ENCODE measurements around the gene PRCC. TPM values are rescaled to one million over a fixed set of nuclear protein-coding genes. Genes with fewer than 3 reads are reported as not detected.

Gene PRCC
- total and polyA plus RNA-seq, 2 of the 13 experiments (the other 11 are each of a cell fraction or from before 2014, with no cell fraction given) = 24.2 to 40.5 TPM

DNA sequence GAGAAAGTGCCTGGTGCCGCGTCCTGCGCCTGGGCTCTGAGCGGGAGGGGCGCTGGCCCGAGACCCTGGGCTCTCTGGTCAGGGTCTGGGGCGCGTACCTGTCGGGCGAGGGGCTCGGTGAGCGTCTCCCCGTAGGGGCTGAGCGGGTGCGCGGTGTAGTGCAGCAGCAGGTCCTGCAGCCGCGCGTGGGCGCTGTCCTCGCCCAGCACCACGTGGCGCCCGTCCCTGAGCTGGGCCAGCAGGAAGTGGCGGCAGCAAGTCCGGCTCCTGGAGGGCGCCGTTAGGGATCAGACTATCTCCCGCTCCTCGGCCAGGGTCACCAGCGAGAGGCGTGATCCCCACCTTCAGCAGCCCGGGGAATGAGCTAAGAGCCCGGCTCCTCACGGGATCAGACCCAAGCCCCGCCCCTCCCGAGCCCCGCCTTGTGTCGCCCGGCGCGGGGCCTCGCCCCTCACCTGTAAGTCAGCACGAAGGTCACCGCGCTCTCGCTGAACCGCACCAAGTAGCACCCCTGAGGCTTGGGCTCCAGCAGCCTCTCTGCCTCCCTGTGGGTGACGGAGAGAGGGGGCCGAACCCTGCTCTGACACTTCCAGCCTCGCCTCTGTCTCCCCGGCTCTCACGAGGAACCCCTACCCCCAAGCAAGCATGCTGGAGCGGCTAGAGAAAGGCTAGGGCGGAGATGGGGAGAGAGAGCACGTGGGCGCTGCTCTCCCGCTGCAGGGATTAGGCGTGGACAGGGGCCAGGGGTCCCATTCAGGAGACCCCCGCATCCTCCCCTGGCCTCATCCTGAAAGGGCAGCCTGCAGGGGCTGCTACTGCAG is 46.6 kb downstream of the PRCC start (continued):
- no peak for TF ChIP-seq TMF1 (CRISPR knock-in tag; IDR thresholded peaks at IDR 0.05; ENCODE audit: low read depth)
- TF ChIP-seq GTF3A (CRISPR knock-in tag; conservative IDR thresholded peaks at IDR 0.05) = no peak
- TF ChIP-seq ZNF558 (CRISPR knock-in tag; IDR thresholded peaks at IDR 0.05; ENCODE audit: borderline replicate concordance) = peak; percentile 67; the same call in 1 of the 2 replicates
- TF ChIP-seq SALL2 (CRISPR knock-in tag; IDR thresholded peaks at IDR 0.05) = peak; percentile 78; the same call in 1 of the 2 replicates
- TF ChIP-seq, protein P1, sequence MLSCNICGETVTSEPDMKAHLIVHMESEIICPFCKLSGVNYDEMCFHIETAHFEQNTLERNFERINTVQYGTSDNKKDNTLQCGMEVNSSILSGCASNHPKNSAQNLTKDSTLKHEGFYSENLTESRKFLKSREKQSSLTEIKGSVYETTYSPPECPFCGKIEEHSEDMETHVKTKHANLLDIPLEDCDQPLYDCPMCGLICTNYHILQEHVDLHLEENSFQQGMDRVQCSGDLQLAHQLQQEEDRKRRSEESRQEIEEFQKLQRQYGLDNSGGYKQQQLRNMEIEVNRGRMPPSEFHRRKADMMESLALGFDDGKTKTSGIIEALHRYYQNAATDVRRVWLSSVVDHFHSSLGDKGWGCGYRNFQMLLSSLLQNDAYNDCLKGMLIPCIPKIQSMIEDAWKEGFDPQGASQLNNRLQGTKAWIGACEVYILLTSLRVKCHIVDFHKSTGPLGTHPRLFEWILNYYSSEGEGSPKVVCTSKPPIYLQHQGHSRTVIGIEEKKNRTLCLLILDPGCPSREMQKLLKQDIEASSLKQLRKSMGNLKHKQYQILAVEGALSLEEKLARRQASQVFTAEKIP (CRISPR knock-in tag; IDR thresholded peaks at IDR 0.05; ENCODE audit: borderline replicate concordance) = no peak
- TF ChIP-seq TOPORS (CRISPR knock-in tag; IDR thresholded peaks at IDR 0.05) = no peak
- peak; percentile 50; the same call in 1 of the 2 replicates for TF ChIP-seq PHF20 (CRISPR knock-in tag; IDR thresholded peaks at IDR 0.05)
- TF ChIP-seq, protein P2, sequence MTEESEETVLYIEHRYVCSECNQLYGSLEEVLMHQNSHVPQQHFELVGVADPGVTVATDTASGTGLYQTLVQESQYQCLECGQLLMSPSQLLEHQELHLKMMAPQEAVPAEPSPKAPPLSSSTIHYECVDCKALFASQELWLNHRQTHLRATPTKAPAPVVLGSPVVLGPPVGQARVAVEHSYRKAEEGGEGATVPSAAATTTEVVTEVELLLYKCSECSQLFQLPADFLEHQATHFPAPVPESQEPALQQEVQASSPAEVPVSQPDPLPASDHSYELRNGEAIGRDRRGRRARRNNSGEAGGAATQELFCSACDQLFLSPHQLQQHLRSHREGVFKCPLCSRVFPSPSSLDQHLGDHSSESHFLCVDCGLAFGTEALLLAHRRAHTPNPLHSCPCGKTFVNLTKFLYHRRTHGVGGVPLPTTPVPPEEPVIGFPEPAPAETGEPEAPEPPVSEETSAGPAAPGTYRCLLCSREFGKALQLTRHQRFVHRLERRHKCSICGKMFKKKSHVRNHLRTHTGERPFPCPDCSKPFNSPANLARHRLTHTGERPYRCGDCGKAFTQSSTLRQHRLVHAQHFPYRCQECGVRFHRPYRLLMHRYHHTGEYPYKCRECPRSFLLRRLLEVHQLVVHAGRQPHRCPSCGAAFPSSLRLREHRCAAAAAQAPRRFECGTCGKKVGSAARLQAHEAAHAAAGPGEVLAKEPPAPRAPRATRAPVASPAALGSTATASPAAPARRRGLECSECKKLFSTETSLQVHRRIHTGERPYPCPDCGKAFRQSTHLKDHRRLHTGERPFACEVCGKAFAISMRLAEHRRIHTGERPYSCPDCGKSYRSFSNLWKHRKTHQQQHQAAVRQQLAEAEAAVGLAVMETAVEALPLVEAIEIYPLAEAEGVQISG (CRISPR knock-in tag; IDR thresholded peaks at IDR 0.05) = peak; percentile 85
- peak; percentile 48 for TF ChIP-seq XRCC5 (optimal IDR thresholded peaks at IDR 0.05; ENCODE audit: low read length)
- peak; percentile 80; the same call in 1 of the 2 replicates for TF ChIP-seq NFE2L1 (CRISPR knock-in tag; IDR thresholded peaks at IDR 0.05; ENCODE audit: borderline replicate concordance)
- no peak for TF ChIP-seq ISX (CRISPR knock-in tag; conservative IDR thresholded peaks at IDR 0.05)
- TF ChIP-seq, protein P3, sequence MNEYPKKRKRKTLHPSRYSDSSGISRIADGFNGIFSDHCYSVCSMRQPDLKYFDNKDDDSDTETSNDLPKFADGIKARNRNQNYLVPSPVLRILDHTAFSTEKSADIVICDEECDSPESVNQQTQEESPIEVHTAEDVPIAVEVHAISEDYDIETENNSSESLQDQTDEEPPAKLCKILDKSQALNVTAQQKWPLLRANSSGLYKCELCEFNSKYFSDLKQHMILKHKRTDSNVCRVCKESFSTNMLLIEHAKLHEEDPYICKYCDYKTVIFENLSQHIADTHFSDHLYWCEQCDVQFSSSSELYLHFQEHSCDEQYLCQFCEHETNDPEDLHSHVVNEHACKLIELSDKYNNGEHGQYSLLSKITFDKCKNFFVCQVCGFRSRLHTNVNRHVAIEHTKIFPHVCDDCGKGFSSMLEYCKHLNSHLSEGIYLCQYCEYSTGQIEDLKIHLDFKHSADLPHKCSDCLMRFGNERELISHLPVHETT (CRISPR knock-in tag; conservative IDR thresholded peaks at IDR 0.05) = no peak
- TF ChIP-seq SMAD3 (CRISPR knock-in tag; IDR thresholded peaks at IDR 0.05) = peak; percentile 65; the same call in 1 of the 2 replicates
- no peak; the same call in 1 of the 2 replicates for TF ChIP-seq CENPT (CRISPR knock-in tag; IDR thresholded peaks at IDR 0.05; ENCODE audit: low read depth)
- TF ChIP-seq TCF7 (IDR thresholded peaks at IDR 0.05; ENCODE audit: low read depth) = no peak
- peak; percentile 83; the same call in 1 of the 2 replicates for TF ChIP-seq ZNF552 (CRISPR knock-in tag; IDR thresholded peaks at IDR 0.05; ENCODE audit: borderline replicate concordance)
- TF ChIP-seq KLF11 (CRISPR knock-in tag; IDR thresholded peaks at IDR 0.05) = 0 out of 2 replicates have a peak, but pooled peaks have one; percentile 72
- TF ChIP-seq ZNF383 (CRISPR knock-in tag; IDR thresholded peaks at IDR 0.05; ENCODE audit: borderline replicate concordance) = no peak
- no peak for TF ChIP-seq ZNF570 (CRISPR knock-in tag; IDR thresholded peaks at IDR 0.05; ENCODE audit: borderline replicate concordance)
- TF ChIP-seq ZNF746 (CRISPR knock-in tag; IDR thresholded peaks at IDR 0.05) = no peak
- peak; percentile 82 for TF ChIP-seq RXRA (CRISPR knock-in tag; IDR thresholded peaks at IDR 0.05)
- no peak for TF ChIP-seq CENPX (CRISPR knock-in tag; IDR thresholded peaks at IDR 0.05)
- no peak for TF ChIP-seq MED8 (CRISPR knock-in tag; IDR thresholded peaks at IDR 0.05; ENCODE audit: insufficient replicate concordance)
- no peak for TF ChIP-seq TOE1 (CRISPR knock-in tag; IDR thresholded peaks at IDR 0.05)
